WTC11 (cell line): Measurements from ENCODE around the gene BAG1.

ENCODE experiments used
- ATF3 ChIP-seq: sonication (generic); formaldehyde crosslinking; conservative IDR thresholded peaks from 2 replicates; pipeline ENCODE4 v1.8.1; 2022; ENCODE audit warnings: mild to moderate bottlenecking, missing genetic modification reagents
- FOXJ3 ChIP-seq: sonication (generic); formaldehyde crosslinking; IDR thresholded peaks from 2 replicates; pipeline ENCODE4 v1.9.0; 2021; ENCODE audit warnings: missing genetic modification reagents, mild to moderate bottlenecking, borderline replicate concordance
- IRF1 ChIP-seq: sonication (generic); formaldehyde crosslinking; IDR thresholded peaks from 2 replicates; pipeline ENCODE4 v1.8.0; 2023; ENCODE audit warnings: missing genetic modification reagents
- IRF2 ChIP-seq: sonication (generic); formaldehyde crosslinking; IDR thresholded peaks from 2 replicates; pipeline ENCODE4 v1.8.0; 2022; ENCODE audit warnings: low read depth, missing genetic modification reagents, borderline replicate concordance
- JAZF1 ChIP-seq: fragments of 250-450 bp; sonication (Bioruptor Pico); IDR thresholded peaks from 2 replicates; pipeline ENCODE4 v1.9.0; 2021; ENCODE audit warnings: moderate library complexity, mild to moderate bottlenecking, inconsistent platforms
- MLX ChIP-seq: sonication (generic); formaldehyde crosslinking; IDR thresholded peaks from 2 replicates; pipeline ENCODE4 v1.8.1; 2023; ENCODE audit warnings: mild to moderate bottlenecking, missing genetic modification reagents, moderate library complexity
- NR1H2 ChIP-seq: sonication (generic); formaldehyde crosslinking; IDR thresholded peaks from 2 replicates; pipeline ENCODE4 v1.9.0; 2021; ENCODE audit warnings: mild to moderate bottlenecking, moderate library complexity, missing genetic modification reagents
- ZNF416 ChIP-seq: fragments of 250-450 bp; sonication (Bioruptor Pico); IDR thresholded peaks from 2 replicates; pipeline ENCODE4 v1.9.0; 2021; ENCODE audit warnings: mild to moderate bottlenecking, inconsistent platforms
- TF ChIP-seq, protein P1 (sequence below): fragments of 200-600 bp; IDR thresholded peaks from 2 replicates; pipeline ENCODE4 v1.8.0; 2022; ENCODE audit warnings: antibody characterized with exemption
- TF ChIP-seq, protein P2 (sequence below): sonication (generic); formaldehyde crosslinking; IDR thresholded peaks from 2 replicates; pipeline ENCODE4 v1.8.1; 2022; ENCODE audit warnings: low read depth, mild to moderate bottlenecking, moderate library complexity, missing genetic modification reagents, borderline replicate concordance

- TF ChIP-seq, protein P1, sequence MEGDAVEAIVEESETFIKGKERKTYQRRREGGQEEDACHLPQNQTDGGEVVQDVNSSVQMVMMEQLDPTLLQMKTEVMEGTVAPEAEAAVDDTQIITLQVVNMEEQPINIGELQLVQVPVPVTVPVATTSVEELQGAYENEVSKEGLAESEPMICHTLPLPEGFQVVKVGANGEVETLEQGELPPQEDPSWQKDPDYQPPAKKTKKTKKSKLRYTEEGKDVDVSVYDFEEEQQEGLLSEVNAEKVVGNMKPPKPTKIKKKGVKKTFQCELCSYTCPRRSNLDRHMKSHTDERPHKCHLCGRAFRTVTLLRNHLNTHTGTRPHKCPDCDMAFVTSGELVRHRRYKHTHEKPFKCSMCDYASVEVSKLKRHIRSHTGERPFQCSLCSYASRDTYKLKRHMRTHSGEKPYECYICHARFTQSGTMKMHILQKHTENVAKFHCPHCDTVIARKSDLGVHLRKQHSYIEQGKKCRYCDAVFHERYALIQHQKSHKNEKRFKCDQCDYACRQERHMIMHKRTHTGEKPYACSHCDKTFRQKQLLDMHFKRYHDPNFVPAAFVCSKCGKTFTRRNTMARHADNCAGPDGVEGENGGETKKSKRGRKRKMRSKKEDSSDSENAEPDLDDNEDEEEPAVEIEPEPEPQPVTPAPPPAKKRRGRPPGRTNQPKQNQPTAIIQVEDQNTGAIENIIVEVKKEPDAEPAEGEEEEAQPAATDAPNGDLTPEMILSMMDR: no peak
- TF ChIP-seq ATF3 (CRISPR knock-in tag): no peak
- no peak for TF ChIP-seq FOXJ3 (CRISPR knock-in tag)
- TF ChIP-seq NR1H2: no peak
- no peak for TF ChIP-seq IRF1
- no peak for TF ChIP-seq IRF2 (CRISPR knock-in tag)
- no peak for TF ChIP-seq ZNF416 (CRISPR knock-in tag)
- TF ChIP-seq JAZF1 (CRISPR knock-in tag): no peak
- TF ChIP-seq MLX: no peak
- TF ChIP-seq, protein P2, sequence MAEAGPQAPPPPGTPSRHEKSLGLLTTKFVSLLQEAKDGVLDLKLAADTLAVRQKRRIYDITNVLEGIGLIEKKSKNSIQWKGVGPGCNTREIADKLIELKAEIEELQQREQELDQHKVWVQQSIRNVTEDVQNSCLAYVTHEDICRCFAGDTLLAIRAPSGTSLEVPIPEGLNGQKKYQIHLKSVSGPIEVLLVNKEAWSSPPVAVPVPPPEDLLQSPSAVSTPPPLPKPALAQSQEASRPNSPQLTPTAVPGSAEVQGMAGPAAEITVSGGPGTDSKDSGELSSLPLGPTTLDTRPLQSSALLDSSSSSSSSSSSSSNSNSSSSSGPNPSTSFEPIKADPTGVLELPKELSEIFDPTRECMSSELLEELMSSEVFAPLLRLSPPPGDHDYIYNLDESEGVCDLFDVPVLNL (CRISPR knock-in tag): no peak
These were observed 21.8 kb downstream of the BAG1 start for GRCh38 chr9:33242609-33243134.
